ENCODE results near the gene EDARADD. TPM values are rescaled to one million over a fixed set of nuclear protein-coding genes. Genes with fewer than 3 reads are reported as not detected.

The EDARADD gene
- total and polyA plus RNA-seq, 2 of the 8 experiments (the other 6 are each of a cell fraction or from before 2014, with no cell fraction given) = 3.4 to 6.1 TPM

DNA sequence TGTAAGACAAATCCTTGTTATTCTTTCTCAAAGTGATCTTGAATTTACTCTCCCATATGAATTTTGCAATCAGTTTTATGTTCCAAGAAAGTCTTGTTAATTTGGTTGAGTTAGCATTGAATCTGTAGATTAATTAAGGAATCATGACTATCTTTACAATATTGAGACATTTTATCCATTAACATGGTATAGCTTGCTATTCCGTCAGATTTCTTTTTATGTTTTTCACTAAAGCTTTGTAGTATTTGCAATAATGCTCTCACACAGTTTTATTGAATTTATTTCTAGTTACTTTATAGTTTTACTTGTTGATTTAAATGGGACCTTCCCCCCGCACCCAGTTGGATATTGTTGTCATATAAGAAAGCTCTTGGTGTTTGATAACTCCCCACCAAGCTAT lies 5.8 kb upstream of the EDARADD start:
- Histone ChIP-seq H4K5ac (ENCODE audit: insufficient read length, low read depth, low read length) (no peak overlapping the region), H3K18ac (ENCODE audit: extremely low read depth, low read length) (no peak overlapping the region), H3K4me1 (replicated peaks in 1 of 4; ENCODE audit: control insufficient read depth in 3 of 4, insufficient read depth in 4 of 4, low read length in 3 of 4) (no peaks in the 10 kb centered on the region), H4K91ac (replicated peaks; ENCODE audit: insufficient read length, low read length) (no peak overlapping the region), H2BK20ac (ENCODE audit: low read length) (no peak overlapping the region), H3K79me2 (ENCODE audit: control insufficient read depth in 1 of 2, insufficient read depth in 2 of 2, low read length in 2 of 2) (no peaks in the 10 kb centered on the region), H3K9ac (replicated peaks in 1 of 4; ENCODE audit: extremely low read depth in 1 of 4, low read depth in 3 of 4, low read length in 3 of 4) (no peak overlapping the region), H3K4ac (replicated peaks; ENCODE audit: insufficient read length, low read depth, low read length) (no peak overlapping the region), H3K36me3 (ENCODE audit: control insufficient read depth in 2 of 4, insufficient read depth in 4 of 4, low read length in 3 of 4) (no peaks in the 10 kb centered on the region), H3K9me3 (ENCODE audit: insufficient read depth in 2 of 2, low read depth in 1 of 2, low read length in 1 of 2) (no peaks in the 10 kb centered on the region), H3K79me1 (ENCODE audit: low read depth, low read length) (no peaks in the 10 kb centered on the region), H2BK15ac (ENCODE audit: low read length) (no peak overlapping the region), H3K23me2 (ENCODE audit: low read depth, low read length) (no peaks in the 10 kb centered on the region), H3K56ac (replicated peaks; ENCODE audit: insufficient read length, low read depth, low read length) (no peak overlapping the region), H2BK120ac (replicated peaks; ENCODE audit: low read depth, low read length) (no peak overlapping the region), H2BK5ac (ENCODE audit: low read depth, low read length) (no peak overlapping the region), H3K4me3 (ENCODE audit: extremely low read depth in 1 of 4, insufficient read depth in 2 of 4, low read depth in 3 of 4, low read length in 4 of 4) (no peak overlapping the region), H2AK5ac (ENCODE audit: low read depth, low read length) (no peak overlapping the region), H2AFZ (ENCODE audit: low read length) (no peak overlapping the region), H4K20me1 (replicated peaks in 1 of 2; ENCODE audit: control insufficient read depth in 1 of 2, insufficient read depth in 2 of 2, low read length in 2 of 2) (no peaks in the 10 kb centered on the region), H4K8ac (ENCODE audit: extremely low read depth, insufficient read depth, low read length) (no peak overlapping the region), H3K4me2 (ENCODE audit: insufficient read depth in 1 of 2, low read depth in 2 of 2, low read length in 2 of 2) (no peak overlapping the region), H3K27ac (ENCODE audit: low read depth, low read length) (no peak overlapping the region), H2BK12ac (ENCODE audit: low read depth, low read length) (no peak overlapping the region), H3K14ac (ENCODE audit: insufficient read length) (no peak overlapping the region), H3K23ac (ENCODE audit: insufficient read length) (no peak overlapping the region), H3K27me3 (replicated peaks in 1 of 4; ENCODE audit: control insufficient read depth in 3 of 4, extremely low read depth in 1 of 4, insufficient read depth in 3 of 4, low read length in 3 of 4) (no peaks in the 10 kb centered on the region)
- FAIRE-seq (no peak), DNase-seq (ENCODE audit: low read depth in 1 of 2, low spot score in 2 of 2) (no peak)
- POLR2A ChIA-PET (ENCODE audit: partially characterized antibody) = no interaction called here
- CTCF ChIA-PET (ENCODE audit: partially characterized antibody) = interaction anchor here (0.6 to 1.0 kb wide), 2 partner anchors 9 to 32 kb away, joined by 3 to 4 read pairs; no protein-coding TSS in a partner anchor
- 93% methylated on average over 2 of the region's 2 CpGs; no CpG with 5 or more reads in 1 of the 2 experiments for WGBS, 2 experiments (ENCODE audit: extremely low coverage in 1 of 2, insufficient coverage in 1 of 2, insufficient read length in 1 of 2, insufficient replicate concordance in 2 of 2, low coverage in 1 of 2, low lambda C conversion rate in 2 of 2, missing lambda C conversion rate in 1 of 2)
- no peak for TF ChIP-seq CHD2 (IDR thresholded peaks at IDR 0.05; ENCODE audit: low read length)
